Stimulated activated CD4-positive, alpha-beta T cell treated with anti-CD3 and anti-CD28 coated beads, Interleukin-4, amount 100 ng/mL, for 4 hours (primary cell): Measurements from ENCODE around the gene CHD9.
"Not testable (repeated sequence)": the region's sequence is repeated elsewhere in the genome, so short reads cannot be mapped to it uniquely, and the experiment has no call there.

Source experiments
- DNase-seq, 2 experiments: peaks; one replicate each; pipeline ENCODE4 v3.0.0-alpha.2; 2020

CHD9 gene

DNA sequence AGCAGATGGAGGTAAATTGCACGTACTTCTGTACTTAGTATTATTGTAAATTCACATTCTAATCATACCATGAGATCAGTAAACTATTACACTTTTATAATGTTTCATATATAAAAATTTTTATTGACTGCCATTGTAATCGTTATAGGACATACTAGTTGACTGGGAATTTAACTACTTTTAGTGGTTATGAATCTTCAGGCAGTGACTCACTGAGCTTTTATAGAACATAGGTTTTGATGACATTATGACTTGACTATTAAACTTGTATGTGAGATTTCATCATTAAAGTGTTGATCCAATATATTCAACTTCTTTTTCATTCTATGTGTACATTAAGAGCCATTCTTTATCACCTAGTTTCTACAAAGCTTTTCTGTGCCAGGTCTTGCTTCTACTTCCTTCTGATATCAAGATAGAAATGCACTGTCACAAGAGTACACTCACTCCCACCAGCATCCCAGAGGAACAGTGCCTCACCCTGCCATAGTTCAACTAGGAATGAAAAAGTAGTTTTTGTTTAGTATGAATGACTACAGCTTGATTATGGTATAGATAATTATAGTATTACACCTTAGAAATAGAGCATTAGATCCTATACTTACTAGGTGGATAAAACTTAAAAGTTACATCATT, 237.1 kb downstream of the CHD9 start:
- no peak for DNase-seq

DNA sequence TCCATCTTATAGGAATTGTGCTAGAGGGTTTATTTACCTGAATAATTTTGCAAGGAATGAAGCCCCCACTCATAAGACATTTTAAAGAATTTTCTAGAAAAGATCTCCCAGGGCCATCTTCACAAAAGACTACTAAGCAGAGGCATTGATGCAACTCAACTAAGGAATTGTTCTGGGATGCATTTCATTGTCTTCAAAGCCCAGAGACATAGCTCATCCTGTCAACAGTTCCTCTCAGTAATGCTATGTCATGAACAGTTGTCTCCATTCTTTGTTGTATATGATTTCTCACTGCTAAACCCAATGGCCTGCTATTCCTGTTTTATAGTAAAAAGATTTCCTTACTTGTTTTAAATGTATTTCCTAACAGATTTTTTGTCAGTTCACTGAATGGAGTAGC, 242.7 kb downstream of the CHD9 start:
- no peak for DNase-seq

DNA sequence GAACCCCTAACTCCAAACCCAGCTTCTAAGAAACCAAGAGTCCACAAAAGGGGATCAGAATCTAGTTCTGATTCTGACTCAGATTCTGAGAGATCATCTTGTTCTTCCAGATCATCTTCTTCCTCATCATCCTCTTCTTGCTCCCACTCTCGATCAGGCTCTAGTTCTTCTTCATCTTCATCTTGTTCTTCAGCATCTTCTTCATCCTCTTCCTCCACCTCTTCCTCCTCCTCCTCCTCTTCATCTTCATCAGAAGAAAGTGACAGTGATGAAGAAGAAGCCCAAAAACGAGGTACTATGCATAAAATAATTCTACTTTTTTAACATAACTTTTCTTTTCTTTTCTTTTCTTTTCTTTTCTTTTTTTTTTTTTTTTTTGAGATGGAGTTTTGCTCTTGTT, 249.5 kb downstream of the CHD9 start:
- DNase-seq, result no peak

DNA sequence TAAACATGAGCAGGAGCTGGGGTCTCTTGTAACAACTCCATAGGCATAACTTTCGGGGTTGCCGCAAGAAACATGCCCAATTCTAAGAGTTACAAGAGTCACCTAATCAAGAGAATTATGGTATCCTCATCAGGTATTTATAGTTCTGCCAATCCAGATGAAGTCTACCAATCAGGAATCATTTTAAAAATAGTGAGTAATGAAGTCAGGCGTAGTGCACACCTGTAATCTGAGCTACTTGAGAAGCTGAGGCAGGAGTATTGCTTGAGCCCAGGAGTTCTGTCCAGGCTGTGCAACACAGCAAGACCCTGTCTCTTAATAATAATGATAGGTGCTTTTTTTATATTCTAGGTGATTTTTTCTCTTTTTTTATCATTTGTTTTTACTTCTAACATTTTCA, 251.0 kb downstream of the CHD9 start:
- DNase-seq, result no peak

DNA sequence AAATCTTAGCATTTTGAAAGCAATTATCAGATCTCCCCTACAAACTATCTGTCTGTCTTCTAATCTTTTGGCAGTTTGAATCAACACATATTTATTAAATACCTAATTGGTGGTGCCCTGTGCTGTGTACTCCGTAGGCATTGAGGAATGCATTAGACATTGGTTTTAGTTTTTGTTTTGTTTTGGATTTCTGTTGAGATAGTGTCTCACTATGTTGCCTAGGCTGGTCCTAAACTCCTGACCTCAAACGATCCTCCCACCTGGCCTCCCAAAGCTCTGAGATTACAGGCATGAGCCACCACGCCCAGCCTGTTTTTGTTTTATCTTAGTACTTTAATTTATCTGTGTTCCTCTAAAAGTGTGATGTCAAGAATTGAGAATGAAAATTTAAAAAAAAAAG, 254.7 kb downstream of the CHD9 start:
- DNase-seq, result no peak

DNA sequence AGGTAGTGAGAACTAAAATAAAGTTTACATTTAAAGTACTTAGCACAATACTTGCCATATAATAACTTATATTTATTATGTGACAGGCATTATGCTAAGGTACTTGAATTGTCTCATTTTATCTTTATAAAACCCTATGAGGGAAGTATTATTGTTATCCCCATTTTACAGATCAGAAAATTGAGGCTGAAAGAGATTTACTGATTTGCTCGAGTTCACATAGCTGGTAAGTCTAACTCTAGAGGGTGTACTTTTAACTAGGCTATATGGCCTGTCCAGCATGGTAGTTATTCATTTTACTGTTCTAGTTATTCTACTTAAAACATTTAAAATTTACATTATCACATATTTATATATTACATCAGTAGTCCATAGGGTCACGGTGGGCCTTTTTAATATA, 266.2 kb downstream of the CHD9 start:
- DNase-seq, result no peak

DNA sequence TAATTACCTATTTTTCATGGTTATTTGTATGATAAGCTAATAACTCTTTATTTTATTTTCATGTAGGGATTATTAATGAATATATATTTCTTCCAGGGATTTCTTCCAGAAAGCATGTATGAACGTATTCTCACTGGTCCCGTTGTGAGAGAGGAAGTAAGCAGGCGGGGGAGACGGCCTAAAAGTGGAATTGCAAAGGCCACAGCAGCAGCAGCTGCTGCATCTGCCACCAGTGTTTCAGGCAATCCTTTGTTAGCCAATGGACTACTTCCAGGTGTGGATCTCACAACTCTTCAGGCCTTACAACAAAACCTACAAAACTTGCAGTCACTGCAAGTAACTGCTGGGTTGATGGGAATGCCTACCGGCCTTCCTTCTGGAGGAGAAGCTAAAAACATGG, 269.1 kb downstream of the CHD9 start:
- DNase-seq, result no peak

DNA sequence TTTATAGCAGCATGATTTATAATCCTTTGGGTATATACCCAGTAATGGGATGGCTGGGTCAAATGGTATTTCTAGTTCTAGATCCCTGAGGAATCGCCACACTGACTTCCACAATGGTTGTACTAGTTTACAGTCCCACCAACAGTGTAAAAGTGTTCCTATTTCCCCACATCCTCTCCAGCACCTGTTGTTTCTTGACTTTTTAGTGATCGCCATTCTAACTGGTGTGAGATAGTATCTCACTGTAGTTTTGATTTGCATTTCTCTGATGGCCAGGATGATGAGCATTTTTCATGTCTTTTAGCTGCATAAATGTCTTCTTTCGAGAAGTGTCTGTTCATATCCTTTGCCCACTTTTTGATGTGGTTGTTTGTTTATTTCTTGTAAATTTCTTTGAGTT, 276.2 kb downstream of the CHD9 start:
- not testable (repeated sequence) for DNase-seq

DNA sequence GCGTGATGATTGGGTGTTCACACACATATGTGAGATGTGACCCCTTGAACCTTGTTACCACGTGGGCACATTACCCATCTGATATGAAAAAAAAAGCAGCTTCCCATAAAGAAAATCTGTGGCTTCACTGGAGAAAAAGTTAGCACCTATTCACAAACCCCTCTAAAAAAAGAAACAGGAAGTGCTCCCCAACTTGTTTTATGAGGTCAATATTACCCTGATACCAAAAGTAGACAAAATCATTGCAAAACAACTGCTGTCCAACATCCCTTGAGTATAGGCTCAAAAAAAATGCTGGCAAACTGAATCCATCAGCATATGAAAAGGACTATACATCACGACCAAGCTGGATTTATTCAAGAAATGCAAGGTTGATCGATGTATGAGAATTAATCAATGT, 279.8 kb downstream of the CHD9 start:
- no peak for DNase-seq

DNA sequence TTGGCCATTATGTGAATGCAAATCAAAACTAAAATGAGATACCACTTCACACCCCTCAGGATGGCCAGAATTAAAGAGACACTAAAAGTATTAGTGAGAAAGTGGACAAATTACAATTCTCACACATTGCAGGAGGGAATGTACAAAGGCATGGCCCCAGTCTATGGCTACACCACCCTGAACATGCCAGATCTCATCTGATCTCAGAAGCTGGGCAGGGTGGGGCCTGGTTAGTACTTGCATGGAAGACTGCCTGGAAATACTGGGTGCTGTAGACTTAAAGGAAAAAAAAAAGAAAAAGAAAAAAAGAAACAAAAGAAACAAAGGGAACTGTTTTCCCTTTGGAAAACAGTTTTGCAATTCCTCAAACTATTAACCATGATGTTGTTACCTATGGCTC, 282.5 kb downstream of the CHD9 start:
- DNase-seq, result no peak

DNA sequence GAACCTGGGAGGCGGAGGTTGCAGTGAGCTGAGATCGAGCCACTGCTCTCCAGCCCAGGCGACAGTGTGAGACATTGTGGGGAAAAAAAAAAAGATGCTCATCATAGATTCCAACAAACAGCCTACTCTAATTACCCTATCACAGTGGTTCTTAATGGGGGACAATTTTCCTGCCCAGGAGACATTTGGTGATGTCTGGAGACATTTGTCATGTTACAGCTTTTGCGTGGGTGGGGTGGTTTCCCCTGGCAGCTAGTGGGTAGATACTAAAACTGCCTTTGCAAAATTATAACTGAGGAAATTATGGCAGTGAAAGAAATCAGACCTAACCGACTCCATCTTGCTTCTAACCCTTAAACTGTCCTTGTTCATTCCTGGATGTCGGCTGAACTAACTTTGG, 287.0 kb downstream of the CHD9 start:
- peak in 1 of 2 experiments; percentile 18 for DNase-seq

DNA sequence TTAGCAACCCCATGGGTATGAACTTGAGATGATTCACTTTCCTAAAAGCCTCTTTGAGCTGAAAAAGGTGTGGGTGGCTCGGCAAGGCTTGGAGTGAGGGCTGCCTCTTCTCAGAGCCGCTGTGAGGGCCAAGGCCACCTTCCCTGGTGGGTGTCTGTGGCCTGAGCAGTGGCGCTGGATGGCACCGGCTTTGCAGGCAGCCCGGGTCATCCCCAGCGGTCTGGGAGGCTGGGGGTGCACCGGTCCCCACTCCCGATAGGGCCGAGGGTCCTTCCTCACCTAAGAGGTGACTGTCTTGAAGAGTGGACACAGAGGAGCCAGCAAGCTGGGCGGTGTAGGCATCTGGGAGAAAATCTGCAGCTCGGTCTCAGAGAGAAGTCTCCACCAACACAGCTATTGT, 300.3 kb downstream of the CHD9 start:
- DNase-seq, result no peak

DNA sequence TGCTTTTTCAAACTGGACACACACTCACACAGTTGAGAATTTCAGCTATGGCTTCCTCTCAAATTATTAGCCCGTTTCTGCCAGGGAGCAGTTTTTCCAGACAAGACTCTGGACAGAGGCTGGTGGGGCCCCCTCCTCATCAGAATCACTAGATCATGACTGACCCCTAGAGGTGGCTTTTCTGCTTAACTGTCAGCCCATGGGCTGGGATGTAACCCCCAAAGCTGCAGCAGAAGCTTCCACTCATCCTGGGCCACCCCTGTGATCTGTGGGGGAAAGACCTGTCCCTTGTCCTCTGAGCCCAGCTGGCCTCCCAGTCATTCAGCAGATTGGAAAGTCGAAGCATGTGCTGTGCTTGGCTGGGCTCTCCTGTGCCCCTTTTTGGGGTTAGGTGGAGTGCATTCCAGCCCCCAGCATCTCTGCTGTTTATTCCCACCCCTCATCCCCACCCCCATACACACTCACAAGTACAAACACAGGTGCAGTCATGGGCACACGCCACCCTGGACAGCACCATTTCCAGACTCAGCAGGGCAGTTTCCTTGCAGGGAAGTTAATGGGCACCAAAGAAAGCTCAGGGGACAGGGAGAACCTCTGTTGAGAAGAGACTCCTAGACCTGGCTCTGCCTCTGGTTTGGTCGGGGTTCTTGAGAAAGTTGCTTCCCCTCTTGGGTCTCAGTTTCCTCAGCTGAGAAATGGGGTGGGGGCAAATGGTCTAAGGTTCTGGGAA, 301.9 kb downstream of the CHD9 start:
- DNase-seq, result no peak

DNA sequence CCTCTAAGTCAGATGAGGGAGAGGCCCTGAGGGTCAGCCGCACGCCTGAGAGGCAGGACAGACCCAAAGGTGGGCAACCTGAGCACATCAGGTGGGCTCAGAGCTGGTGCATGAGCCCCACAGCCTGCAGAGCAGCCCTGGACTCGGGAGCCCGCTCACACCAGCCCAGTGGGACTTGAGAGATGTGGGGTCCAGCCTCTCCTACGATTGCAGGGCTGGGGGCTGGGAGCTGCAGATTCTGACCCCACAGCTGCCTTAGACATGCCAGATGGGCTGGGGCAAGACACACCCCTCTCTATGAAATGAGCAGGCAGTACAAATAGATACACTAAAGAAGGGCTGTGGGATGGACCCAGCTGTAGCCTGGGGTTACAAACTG, 302.4 kb downstream of the CHD9 start:
- DNase-seq, result no peak

DNA sequence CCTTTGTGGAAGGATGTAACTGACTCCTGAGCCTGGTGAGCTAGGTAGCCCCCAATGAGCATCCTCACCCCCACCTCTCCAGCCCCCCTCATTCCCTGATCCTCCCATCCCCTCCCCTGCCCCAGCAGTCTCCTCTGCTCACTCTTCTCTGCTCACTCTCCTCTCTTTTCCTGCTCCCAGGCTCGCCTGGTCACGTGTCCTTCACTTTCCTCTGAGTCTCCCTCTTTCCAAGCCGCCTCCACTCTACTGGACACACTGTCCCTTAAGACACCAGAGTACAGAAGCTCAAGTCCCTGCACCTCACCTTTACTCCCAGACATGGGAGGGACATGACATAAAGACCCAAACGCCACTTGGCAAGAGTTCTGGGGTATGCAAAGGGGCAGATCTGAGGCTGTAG, 303.2 kb downstream of the CHD9 start:
- no peak for DNase-seq

DNA sequence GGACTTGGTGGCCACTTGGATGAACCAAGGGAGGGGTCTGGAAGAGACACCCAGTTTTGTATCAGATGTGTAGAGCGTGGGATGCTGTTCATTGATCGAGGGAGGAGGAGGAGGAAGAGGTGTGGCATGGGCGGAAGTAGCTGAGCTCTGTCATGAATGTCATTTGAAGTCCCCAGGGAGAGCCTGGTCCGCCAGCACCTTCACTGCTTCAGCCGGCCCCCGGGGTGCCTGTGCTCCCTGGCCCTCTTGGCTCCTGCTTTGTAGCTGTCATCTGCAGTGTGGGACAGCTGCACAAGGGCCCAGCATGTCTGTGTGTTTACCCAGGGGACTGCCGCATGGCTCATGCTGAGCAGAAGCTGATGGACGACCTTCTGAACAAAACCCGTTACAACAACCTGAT, 304.1 kb downstream of the CHD9 start:
- DNase-seq, result no peak

DNA sequence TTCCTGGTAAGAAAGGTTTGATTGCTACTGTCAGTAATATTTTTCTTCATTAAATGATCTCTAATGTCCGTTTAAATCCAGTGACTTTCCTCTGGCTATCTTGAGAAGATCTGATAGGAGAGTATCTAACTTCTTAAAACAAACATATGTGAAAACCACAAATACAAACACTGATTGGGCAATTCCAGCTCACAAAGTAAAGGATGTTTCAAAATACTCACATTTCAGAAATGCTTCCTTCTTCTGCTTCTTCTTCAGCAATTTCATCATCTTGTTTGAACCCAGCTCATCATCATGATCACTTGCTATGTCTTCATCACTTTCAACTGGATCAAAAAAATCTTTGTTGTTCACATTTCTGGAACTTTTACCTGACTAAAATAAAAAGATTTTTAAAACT, 315.1 kb downstream of the CHD9 start:
- no peak for DNase-seq

DNA sequence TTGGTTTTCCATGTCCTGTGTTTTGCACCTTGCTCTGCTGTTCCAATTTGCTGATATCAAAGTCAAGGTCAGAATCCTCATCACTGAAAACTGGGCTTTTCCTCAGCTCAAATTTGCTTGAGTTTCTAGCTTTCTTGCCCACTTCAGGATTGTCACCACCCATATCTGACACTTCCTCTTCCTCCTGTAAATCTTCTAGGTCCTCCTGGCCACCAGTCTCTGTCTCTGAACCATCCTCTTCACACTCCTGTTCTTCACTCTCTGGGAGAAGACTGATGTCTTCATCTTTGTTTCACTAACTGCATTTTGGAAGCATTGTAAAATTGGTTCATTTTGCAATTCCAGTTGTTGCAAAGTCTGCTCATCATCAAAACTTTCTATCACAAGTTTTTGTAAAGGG, 316.0 kb downstream of the CHD9 start:
- DNase-seq, result no peak

DNA sequence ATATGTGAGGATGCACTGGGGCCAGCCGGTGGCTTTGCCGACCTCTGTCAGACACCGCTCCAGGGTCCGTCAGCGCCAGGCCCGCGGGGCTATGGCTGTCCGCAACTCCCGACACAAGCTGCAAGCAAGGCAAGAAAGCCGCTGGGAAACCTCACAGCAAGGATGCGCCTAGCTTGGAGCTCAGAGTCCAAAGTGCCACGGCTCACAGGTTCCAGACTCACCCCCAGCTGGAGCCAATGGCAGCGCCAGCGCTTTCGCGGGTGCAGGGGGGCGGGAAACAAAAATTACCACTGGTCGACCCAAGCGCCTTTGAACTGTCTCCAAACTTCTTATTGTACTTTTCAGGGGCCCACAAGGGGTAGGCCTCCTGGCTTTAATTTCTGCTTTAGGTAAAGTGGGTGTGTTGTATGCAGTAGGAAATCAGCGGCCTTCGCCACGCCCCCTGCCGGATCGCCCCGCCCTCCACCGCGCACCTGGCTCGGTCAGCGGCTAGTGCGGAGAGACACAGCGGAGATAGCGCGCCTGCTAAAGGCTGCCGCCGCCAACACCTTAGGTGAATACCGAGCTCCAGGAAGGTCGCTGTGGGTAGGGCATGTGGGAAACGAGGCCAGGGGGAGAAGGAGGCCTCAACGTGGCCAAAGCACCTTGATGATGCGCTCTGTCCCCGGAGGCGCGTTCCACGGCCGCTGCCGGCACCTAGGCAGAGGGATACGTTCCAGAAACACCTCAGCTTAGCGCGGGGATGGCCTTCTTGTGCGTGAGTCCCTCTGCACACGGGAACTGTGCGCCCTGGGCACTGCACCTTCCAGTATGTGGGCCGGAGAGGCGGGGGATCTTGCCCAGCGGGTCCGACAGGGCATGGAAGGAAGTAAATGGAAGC, 318.4 kb downstream of the CHD9 start:
- peak; percentile 78 to 82 for DNase-seq

DNA sequence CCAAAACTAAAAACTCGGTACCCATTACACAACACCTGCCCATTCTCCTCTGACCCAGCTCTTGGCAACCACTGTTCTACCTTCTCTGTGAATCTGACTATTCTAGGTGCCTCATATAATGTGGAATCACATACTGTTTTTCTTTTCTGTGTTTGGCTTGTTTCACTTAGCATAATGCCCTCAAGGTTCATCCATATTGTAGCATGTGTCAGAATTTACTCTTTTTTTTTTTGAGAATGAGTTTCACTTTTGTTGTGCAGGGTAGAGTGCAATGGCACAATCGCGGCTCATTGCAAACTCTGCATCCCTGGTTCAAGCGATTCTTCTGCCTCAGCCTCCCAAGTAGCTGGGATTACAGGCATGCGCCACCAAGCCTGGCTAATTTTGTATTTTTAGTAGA, 320.0 kb downstream of the CHD9 start:
- no peak for DNase-seq

DNA sequence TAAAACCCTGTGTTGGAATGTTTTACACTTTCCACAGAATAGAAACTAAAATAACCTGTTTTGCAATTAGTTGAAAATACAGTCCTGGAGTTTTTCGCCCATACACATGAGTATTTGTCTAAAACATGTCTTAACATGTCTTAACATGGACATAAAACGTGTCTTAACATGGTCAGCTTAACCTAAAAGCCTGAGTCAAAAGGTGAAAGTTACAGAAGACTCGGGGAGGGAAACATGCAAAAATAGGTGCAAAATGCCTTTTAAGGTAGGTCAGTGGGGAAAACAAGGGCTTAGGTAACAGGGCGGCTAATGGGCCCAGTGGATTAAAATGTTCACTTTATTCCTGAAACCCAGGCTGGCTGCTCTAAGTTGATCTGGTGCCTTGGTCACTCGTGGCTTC, 323.3 kb downstream of the CHD9 start:
- no peak for DNase-seq
